Activated T-helper 1 cell treated with anti-CD3 and anti-CD28 coated beads, Interleukin-2, amount 50 U/mL, for 16 hours (primary cell): Measurements from ENCODE around the gene PRPSAP1.
"Not testable (repeated sequence)": the region's sequence is repeated elsewhere in the genome, so short reads cannot be mapped to it uniquely, and the experiment has no call there.

Experiments used
- DNase-seq, 2 donors: peaks; one replicate each; pipeline ENCODE4 v3.0.0-alpha.2; 2020; ENCODE audit warnings: low read depth in 1 of 2, low spot score in 1 of 2

PRPSAP1 gene

GRCh38 chr17:76327696-76328095 lies 26.0 kb downstream of the PRPSAP1 start:
- no peak for DNase-seq

- DNase-seq: no peak
Observed at GRCh38 chr17:76326306-76326705, 27.4 kb downstream of the PRPSAP1 start.

- no peak for DNase-seq
Observed at GRCh38 chr17:76318586-76318985, 35.1 kb downstream of the PRPSAP1 start.

- DNase-seq: no peak
Observed at GRCh38 chr17:76317535-76317934, 36.2 kb downstream of the PRPSAP1 start.

- DNase-seq: no peak
Observed at GRCh38 chr17:76314392-76315227, 39.1 kb downstream of the PRPSAP1 start.

- no peak for DNase-seq
Observed at GRCh38 chr17:76312735-76313134, 41.0 kb downstream of the PRPSAP1 start.

- DNase-seq: no peak
Observed at GRCh38 chr17:76309461-76309860, 44.3 kb downstream of the PRPSAP1 start.

GRCh38 chr17:76307966-76308338 lies 45.8 kb downstream of the PRPSAP1 start, which contains the start of gene QRICH2:
QRICH2 (minus strand) TSS chr17:76308276; CDS start chr17:76307998, 278 bp downstream.
- no peak for DNase-seq

- DNase-seq: no peak
Observed at GRCh38 chr17:76307299-76307965, 46.3 kb downstream of the PRPSAP1 start.

GRCh38 chr17:76305135-76305454 lies 48.6 kb downstream of the PRPSAP1 start:
- not testable (repeated sequence) for DNase-seq

GRCh38 chr17:76304226-76305134 lies 49.2 kb downstream of the PRPSAP1 start:
- DNase-seq: no peak

GRCh38 chr17:76297436-76297835 lies 56.3 kb downstream of the PRPSAP1 start:
- DNase-seq: no peak

- no peak for DNase-seq
Observed at GRCh38 chr17:76296889-76297288, 56.8 kb downstream of the PRPSAP1 start.

- DNase-seq: no peak
Observed at GRCh38 chr17:76296186-76296585, 57.5 kb downstream of the PRPSAP1 start.

- no peak for DNase-seq
Observed at GRCh38 chr17:76293106-76293505, 60.6 kb downstream of the PRPSAP1 start.

- DNase-seq: no peak
Observed at GRCh38 chr17:76292567-76292966, 61.1 kb downstream of the PRPSAP1 start.

- DNase-seq: no peak
Observed at GRCh38 chr17:76281573-76282371, 71.9 kb downstream of the PRPSAP1 start.

GRCh38 chr17:76280650-76281049 lies 73.1 kb downstream of the PRPSAP1 start:
- DNase-seq: no peak

- DNase-seq: no peak
Observed at GRCh38 chr17:76279742-76280287, 73.9 kb downstream of the PRPSAP1 start.

GRCh38 chr17:76278952-76279741 lies 74.6 kb downstream of the PRPSAP1 start:
- peak; percentile 77 to 81 for DNase-seq
